ENCODE results near the gene CYCS. TPM values are rescaled to one million over a fixed set of nuclear protein-coding genes. Genes with fewer than 3 reads are reported as not detected.

The CYCS gene
- polyA plus RNA-seq (2013, experiment 1 of 2) = 87.5 TPM
- 85.0 TPM for polyA plus RNA-seq (2013, experiment 2 of 2)

DNA sequence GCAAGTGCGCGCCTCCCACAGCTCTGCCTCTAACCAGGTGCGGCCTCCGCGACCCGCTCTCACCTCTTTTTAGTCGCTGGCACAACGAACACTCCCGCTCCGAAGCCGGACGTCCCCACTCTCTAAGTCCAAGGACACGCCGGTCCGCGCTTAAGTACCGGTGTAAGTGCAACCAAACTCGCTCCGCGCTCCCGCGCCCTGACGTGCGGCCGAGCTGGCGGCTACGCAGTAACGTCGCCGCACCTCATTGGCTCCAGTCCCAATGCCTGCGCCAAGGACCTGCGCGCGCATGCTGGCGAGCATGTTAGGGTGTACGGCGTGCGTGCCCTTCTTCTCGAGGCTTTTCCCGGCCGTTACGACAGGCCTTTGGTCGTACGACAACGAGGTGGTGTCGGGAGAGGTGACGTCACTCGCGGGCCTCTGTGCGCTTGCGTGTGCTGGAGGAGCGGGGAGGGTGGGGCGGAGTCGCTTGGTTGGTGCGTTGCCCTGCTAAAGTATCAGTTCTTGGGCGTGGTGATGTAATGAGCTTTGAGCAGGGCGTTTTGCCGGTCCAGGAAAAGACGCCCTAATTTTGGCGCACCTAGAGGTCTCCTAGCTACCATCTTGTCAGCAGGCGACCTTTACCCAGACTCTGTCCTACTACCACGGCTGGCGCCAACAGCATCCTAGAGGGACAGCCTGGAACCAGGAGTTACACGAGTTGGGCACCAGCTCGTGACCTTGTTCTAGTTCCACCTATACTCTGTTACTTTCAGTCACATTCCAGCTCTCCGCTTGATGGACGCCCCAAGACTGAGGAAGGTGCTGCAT is at the start of gene CYCS:
TSS of gene CYCS (minus strand) at position 124 of the 810 bp plus-strand sequence. CDS start 1,141 bp downstream, outside the sequence.
- peak within 1 kb of the TSS; percentile 94 to 95 for H3K18ac ChIP-seq (ENCODE audit: low read depth in 1 of 2, low read length in 2 of 2)
- peak within 1 kb of the TSS; percentile 96 for H3K9ac ChIP-seq (ENCODE audit: low read length)
- H3K14ac ChIP-seq (ENCODE audit: low read length in 2 of 2) = peak within 1 kb of the TSS in 1 of 2 experiments; percentile 97

DNA sequence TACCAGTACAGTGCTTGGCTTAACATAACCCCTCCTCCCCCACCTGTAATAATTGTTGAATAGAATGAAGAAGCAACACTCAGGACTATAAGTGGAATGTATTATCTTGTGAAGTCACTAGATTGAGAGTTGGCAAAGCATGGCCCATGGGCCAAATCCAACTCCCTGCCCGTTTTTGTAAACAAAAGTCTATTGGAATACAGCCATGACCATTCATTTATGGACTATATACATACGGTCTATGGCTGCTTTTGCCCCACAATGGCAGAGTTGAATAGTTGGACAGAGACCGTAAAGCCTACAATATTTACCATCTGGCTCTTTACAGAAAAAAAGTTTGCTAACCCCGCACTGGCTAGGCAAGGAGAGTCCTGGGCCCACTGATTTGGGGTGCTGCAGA is 48.1 kb upstream of the CYCS start:
- Histone ChIP-seq H3K23ac (ENCODE audit: low read length in 2 of 2) (no peak overlapping the region), H3K9me3 (ENCODE audit: control insufficient read depth, low read length) (no peaks in the 10 kb centered on the region), H2BK15ac (ENCODE audit: low read depth, poor library complexity, severe bottlenecking) (no peak overlapping the region), H3K14ac (ENCODE audit: low read length in 2 of 2) (peak overlapping the region in 1 of 2 experiments; percentile 86), H3K4me1 (ENCODE audit: control insufficient read depth, insufficient read depth, low read depth, low read length) (no peaks in the 10 kb centered on the region), H2BK120ac (ENCODE audit: low read depth, low read length) (no peak overlapping the region), H3K18ac (ENCODE audit: low read depth in 1 of 2, low read length in 2 of 2) (no peak overlapping the region), H3K79me1 (replicated peaks; ENCODE audit: low read length, poor library complexity, severe bottlenecking) (no peaks in the 10 kb centered on the region), H2AFZ (ENCODE audit: low read depth, low read length) (no peak overlapping the region), H2AK5ac (ENCODE audit: low read length, severe bottlenecking) (no peak overlapping the region), H2BK5ac (ENCODE audit: low read depth, low read length, poor library complexity, severe bottlenecking) (no peak overlapping the region), H2BK12ac (ENCODE audit: low read length in 2 of 2) (no peak overlapping the region), H4K8ac (ENCODE audit: low read length) (no peak overlapping the region), H3K4me2 (ENCODE audit: low read length, poor library complexity, severe bottlenecking) (no peak overlapping the region), H3K4me3 (ENCODE audit: insufficient read depth in 1 of 2, low read depth in 1 of 2, low read length in 2 of 2) (no peak overlapping the region), H3K27ac (ENCODE audit: low read length, poor library complexity, severe bottlenecking) (no peak overlapping the region), H3K9ac (ENCODE audit: low read length) (no peak overlapping the region), H3K36me3 (ENCODE audit: control insufficient read depth in 1 of 2, insufficient read depth in 2 of 2, low read depth in 1 of 2, low read length in 2 of 2) (no peaks in the 10 kb centered on the region), H3K27me3 (ENCODE audit: control insufficient read depth in 1 of 2, insufficient read depth in 1 of 2, low read length in 2 of 2) (no peaks in the 10 kb centered on the region), H3K4ac (ENCODE audit: low read depth in 1 of 2, low read length in 2 of 2) (no peak overlapping the region), H4K91ac (ENCODE audit: low read length) (no peak overlapping the region)
- DNase-seq = no peak
- WGBS = 79% methylated on average over 4 of the region's 4 CpGs

More for the DNA sequence above, at the start of gene CYCS:
- under 1% methylated on average over 61 of the region's 67 CpGs for WGBS
- peak within 1 kb of the TSS in 1 of 2 experiments; percentile 77 for H3K23ac ChIP-seq (ENCODE audit: low read length in 2 of 2)
- H3K36me3 ChIP-seq (ENCODE audit: control insufficient read depth in 1 of 2, insufficient read depth in 2 of 2, low read depth in 1 of 2, low read length in 2 of 2) = peaks cover 11 to 28% of the 10 kb centered on the region in 2 experiments
- no peaks in the 10 kb centered on the region for H3K9me3 ChIP-seq (ENCODE audit: control insufficient read depth, low read length)
- H2AK5ac ChIP-seq (ENCODE audit: low read length, severe bottlenecking) = no peak within 1 kb of the TSS
- peaks cover 10% of the 10 kb centered on the region for H3K79me1 ChIP-seq (replicated peaks; ENCODE audit: low read length, poor library complexity, severe bottlenecking)
- H2AFZ ChIP-seq (ENCODE audit: low read depth, low read length) = peak within 1 kb of the TSS; percentile 94
- H3K4me2 ChIP-seq (ENCODE audit: low read length, poor library complexity, severe bottlenecking) = peak within 1 kb of the TSS; percentile 93
- H2BK5ac ChIP-seq (ENCODE audit: low read depth, low read length, poor library complexity, severe bottlenecking) = no peak within 1 kb of the TSS
- peaks cover 4% of the 10 kb centered on the region for H3K4me1 ChIP-seq (ENCODE audit: control insufficient read depth, insufficient read depth, low read depth, low read length)
- DNase-seq = peak; percentile 100
- peak within 1 kb of the TSS in 1 of 2 experiments; percentile 64 for H2BK12ac ChIP-seq (ENCODE audit: low read length in 2 of 2)
- H3K27ac ChIP-seq (ENCODE audit: low read length, poor library complexity, severe bottlenecking) = peak within 1 kb of the TSS; percentile 73
- H3K4ac ChIP-seq (ENCODE audit: low read depth in 1 of 2, low read length in 2 of 2) = peak within 1 kb of the TSS; percentile 68 to 84
- peaks cover 0 to 4% of the 10 kb centered on the region in 2 experiments for H3K27me3 ChIP-seq (ENCODE audit: control insufficient read depth in 1 of 2, insufficient read depth in 1 of 2, low read length in 2 of 2)
- peak within 1 kb of the TSS; percentile 81 for H4K91ac ChIP-seq (ENCODE audit: low read length)
- peak within 1 kb of the TSS; percentile 85 to 99 for H3K4me3 ChIP-seq (ENCODE audit: insufficient read depth in 1 of 2, low read depth in 1 of 2, low read length in 2 of 2)
- peak within 1 kb of the TSS; percentile 41 for H2BK15ac ChIP-seq (ENCODE audit: low read depth, poor library complexity, severe bottlenecking)
- H4K8ac ChIP-seq (ENCODE audit: low read length) = peak within 1 kb of the TSS; percentile 99
- H2BK120ac ChIP-seq (ENCODE audit: low read depth, low read length) = peak within 1 kb of the TSS; percentile 83

DNA sequence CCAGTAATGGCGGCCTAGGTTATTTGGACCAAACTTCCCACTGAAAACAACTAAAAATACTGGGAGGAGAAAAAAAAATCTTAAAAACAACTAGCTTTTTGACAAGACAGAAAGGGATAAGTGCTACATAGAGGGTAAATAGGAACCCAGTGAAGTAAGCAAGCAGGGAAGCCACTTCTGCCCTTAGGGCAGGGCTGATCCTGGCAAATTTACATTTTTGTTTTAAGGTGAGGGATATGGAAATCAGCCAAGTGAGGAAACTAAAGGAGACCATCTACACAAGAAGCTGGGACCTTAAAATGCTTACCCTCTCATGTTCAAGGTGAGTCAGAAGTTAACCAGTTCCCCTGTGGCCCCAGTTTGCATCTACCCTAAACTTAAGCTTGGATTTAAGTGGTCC is 46.5 kb upstream of the CYCS start:
- Histone ChIP-seq H3K14ac (ENCODE audit: low read length in 2 of 2) (no peak overlapping the region), H3K4me3 (ENCODE audit: insufficient read depth in 1 of 2, low read depth in 1 of 2, low read length in 2 of 2) (no peak overlapping the region), H3K9ac (ENCODE audit: low read length) (no peak overlapping the region), H3K9me3 (ENCODE audit: control insufficient read depth, low read length) (no peaks in the 10 kb centered on the region), H3K4me1 (ENCODE audit: control insufficient read depth, insufficient read depth, low read depth, low read length) (no peaks in the 10 kb centered on the region), H2AK5ac (ENCODE audit: low read length, severe bottlenecking) (no peak overlapping the region), H3K4ac (ENCODE audit: low read depth in 1 of 2, low read length in 2 of 2) (no peak overlapping the region), H4K91ac (ENCODE audit: low read length) (no peak overlapping the region), H2BK15ac (ENCODE audit: low read depth, poor library complexity, severe bottlenecking) (no peak overlapping the region), H3K36me3 (ENCODE audit: control insufficient read depth in 1 of 2, insufficient read depth in 2 of 2, low read depth in 1 of 2, low read length in 2 of 2) (no peaks in the 10 kb centered on the region), H2BK5ac (ENCODE audit: low read depth, low read length, poor library complexity, severe bottlenecking) (no peak overlapping the region), H3K27ac (ENCODE audit: low read length, poor library complexity, severe bottlenecking) (no peak overlapping the region), H3K4me2 (ENCODE audit: low read length, poor library complexity, severe bottlenecking) (no peak overlapping the region), H3K27me3 (ENCODE audit: control insufficient read depth in 1 of 2, insufficient read depth in 1 of 2, low read length in 2 of 2) (no peaks in the 10 kb centered on the region), H4K8ac (ENCODE audit: low read length) (no peak overlapping the region), H2BK120ac (ENCODE audit: low read depth, low read length) (no peak overlapping the region), H3K79me1 (replicated peaks; ENCODE audit: low read length, poor library complexity, severe bottlenecking) (no peaks in the 10 kb centered on the region), H3K23ac (ENCODE audit: low read length in 2 of 2) (no peak overlapping the region), H2AFZ (ENCODE audit: low read depth, low read length) (no peak overlapping the region), H2BK12ac (ENCODE audit: low read length in 2 of 2) (no peak overlapping the region), H3K18ac (ENCODE audit: low read depth in 1 of 2, low read length in 2 of 2) (no peak overlapping the region)
- WGBS = no CpG with 5 or more reads among the region's 1 CpG
- no peak for DNase-seq

DNA sequence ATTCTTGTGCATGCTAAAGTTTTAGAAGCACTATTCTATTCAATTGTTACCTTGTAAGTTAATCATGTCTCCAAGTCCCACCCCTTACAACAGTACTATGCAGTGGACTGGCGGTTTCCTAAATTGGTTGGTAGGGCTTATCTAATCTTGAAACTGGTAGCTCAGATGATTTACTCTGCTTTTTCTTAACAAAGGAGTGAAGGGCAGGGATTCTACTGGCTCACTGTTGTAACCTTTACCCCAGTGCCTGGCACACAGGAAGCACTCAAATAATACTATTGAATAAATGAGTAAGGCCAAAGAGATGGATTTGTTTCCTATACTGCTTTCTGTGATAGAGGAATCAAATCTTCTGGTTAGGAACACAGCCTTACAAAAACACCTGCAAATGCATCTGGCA is 46.0 kb upstream of the CYCS start:
- Histone ChIP-seq H2BK15ac (ENCODE audit: low read depth, poor library complexity, severe bottlenecking) (no peak overlapping the region), H3K9me3 (ENCODE audit: control insufficient read depth, low read length) (no peaks in the 10 kb centered on the region), H3K18ac (ENCODE audit: low read depth in 1 of 2, low read length in 2 of 2) (no peak overlapping the region), H3K4me2 (ENCODE audit: low read length, poor library complexity, severe bottlenecking) (no peak overlapping the region), H3K14ac (ENCODE audit: low read length in 2 of 2) (no peak overlapping the region), H3K36me3 (ENCODE audit: control insufficient read depth in 1 of 2, insufficient read depth in 2 of 2, low read depth in 1 of 2, low read length in 2 of 2) (no peaks in the 10 kb centered on the region), H3K27ac (ENCODE audit: low read length, poor library complexity, severe bottlenecking) (no peak overlapping the region), H3K9ac (ENCODE audit: low read length) (no peak overlapping the region), H3K4me3 (ENCODE audit: insufficient read depth in 1 of 2, low read depth in 1 of 2, low read length in 2 of 2) (no peak overlapping the region), H4K8ac (ENCODE audit: low read length) (no peak overlapping the region), H3K4me1 (ENCODE audit: control insufficient read depth, insufficient read depth, low read depth, low read length) (no peaks in the 10 kb centered on the region), H2AK5ac (ENCODE audit: low read length, severe bottlenecking) (no peak overlapping the region), H2BK120ac (ENCODE audit: low read depth, low read length) (no peak overlapping the region), H2BK5ac (ENCODE audit: low read depth, low read length, poor library complexity, severe bottlenecking) (no peak overlapping the region), H3K23ac (ENCODE audit: low read length in 2 of 2) (no peak overlapping the region), H2AFZ (ENCODE audit: low read depth, low read length) (no peak overlapping the region), H3K79me1 (replicated peaks; ENCODE audit: low read length, poor library complexity, severe bottlenecking) (no peaks in the 10 kb centered on the region), H3K27me3 (ENCODE audit: control insufficient read depth in 1 of 2, insufficient read depth in 1 of 2, low read length in 2 of 2) (no peaks in the 10 kb centered on the region), H3K4ac (ENCODE audit: low read depth in 1 of 2, low read length in 2 of 2) (no peak overlapping the region), H4K91ac (ENCODE audit: low read length) (no peak overlapping the region), H2BK12ac (ENCODE audit: low read length in 2 of 2) (no peak overlapping the region)
- WGBS = 100% methylated on average over 1 of the region's 1 CpG
- no peak for DNase-seq

Measured in mesenchymal stem cell (in vitro differentiated cells and primary cell).